HG02973 (cell line): ENCODE data around the gene LTBP2.

Source experiments
- ATAC-seq: cut with Tn5 transposase; IDR thresholded peaks from one replicate; pipeline ENCODE4 v1.9.1; 2021; ENCODE audit warnings: moderate library complexity; ENCODE audit not compliant: unreplicated experiment

LTBP2 gene

DNA sequence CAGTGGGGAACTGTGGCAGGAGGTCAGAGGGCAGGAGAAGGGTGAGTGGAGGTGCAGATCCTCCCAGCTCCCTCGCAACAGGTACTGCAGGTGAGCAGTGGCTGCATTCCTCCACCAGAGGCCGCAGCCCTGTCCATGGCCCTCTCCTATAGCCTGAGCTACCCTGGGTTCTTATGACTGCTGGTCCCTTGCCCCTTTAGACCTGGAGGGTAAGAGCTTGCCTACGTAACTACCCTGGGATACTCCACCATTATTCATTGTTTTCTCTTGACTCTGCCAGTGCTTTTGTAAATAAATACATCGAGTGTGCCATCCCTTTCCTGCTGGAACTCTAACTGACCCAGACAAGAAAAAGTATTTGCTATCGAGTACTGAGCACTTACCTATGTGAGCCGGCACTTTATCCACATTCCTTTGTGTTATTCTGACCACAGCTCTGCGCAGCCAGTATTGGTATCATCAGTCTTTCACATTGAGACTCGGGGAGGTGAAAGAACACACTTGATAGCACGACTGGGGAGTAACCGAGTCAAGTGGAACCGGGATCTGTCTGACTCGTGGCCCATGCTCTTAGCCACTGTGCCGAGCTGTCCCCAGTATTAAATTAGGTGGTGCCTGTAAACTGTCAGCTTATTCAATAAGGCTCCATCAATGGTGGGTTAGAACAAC is 38.5 kb downstream of the LTBP2 start:
- no peak for ATAC-seq

DNA sequence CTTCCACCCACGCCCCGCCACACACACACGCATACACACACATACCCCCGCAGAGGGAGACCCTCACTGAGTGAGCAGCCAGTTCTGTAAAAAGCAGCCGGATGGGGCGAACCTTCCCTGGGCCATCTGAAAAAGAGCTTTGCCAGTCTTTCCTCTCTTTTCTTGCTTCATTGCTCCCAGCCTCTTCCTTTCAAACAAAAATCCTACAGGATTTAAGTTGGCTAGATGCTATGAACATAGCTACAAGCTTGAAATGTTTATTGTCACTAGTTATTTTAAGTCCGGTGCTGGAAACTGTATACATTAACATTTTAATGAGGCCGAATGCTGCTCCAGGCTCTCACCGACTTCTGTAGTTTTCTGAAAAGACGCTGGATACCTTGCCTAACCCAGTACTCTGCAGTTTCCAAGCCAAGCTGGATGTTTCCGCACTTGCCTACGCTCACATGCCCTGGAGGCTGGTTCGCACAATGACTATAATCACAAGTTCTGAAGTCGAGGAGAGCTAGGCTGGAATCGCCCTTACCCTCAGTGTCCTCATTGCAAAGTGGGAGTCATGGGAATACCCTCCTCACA is 39.2 kb downstream of the LTBP2 start:
- ATAC-seq, result no peak

DNA sequence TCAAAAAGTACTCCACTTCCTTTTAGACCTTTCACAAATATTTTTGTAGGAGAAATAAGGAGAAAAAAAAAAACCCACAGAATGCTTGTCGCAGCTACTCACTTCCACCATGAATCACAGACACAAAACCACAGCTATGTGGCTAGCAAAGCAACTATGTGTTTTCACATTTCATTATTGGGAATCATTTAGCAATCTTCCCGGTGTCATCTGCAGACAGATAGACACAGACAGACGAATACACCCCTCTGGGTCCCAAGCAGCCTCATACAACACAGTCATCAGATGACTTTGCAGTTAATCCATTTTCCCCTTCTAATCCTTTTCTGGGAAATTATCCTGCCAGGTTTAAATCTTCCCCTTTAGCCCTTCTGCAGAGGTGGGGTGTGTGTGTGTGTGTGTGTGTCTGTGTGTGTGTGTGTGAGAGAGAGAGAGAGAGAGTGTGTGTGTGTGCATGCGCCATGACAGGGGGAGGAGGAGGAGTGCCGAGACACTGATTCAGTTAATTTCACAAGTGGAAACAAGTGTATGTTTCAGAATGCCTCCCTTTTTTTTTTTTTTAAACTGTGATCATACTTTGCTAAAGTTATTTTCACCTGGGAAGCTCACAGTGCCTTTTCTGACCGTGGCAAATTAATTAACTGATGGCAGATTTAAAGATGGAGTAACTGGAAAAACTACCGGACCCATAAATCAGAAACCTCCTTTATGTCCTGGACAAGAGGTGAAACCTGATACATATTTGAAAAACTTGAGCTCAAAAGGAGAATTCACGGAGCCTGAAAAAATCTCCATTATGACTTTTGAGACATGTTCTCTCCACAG is 39.9 kb downstream of the LTBP2 start:
- no peak for ATAC-seq

DNA sequence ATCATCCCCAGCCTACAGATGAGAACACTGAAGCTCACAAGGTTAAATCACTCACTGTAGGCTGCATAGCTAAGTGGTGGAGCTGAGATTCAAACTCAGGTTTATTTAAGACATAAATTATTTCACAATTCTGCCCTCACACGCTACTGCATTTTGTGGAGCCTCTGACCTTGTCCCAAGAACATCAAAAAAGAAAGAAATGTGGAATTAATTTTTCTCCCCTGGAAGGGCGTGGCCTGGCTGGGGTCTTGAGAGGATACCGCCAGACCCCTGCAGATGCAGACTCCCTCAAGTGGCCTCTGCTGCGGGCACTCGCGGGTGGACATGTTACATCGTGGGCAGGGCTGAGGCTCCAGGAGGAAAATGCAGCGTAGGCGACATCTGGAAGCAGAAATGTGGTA is 40.6 kb downstream of the LTBP2 start:
- no peak for ATAC-seq

DNA sequence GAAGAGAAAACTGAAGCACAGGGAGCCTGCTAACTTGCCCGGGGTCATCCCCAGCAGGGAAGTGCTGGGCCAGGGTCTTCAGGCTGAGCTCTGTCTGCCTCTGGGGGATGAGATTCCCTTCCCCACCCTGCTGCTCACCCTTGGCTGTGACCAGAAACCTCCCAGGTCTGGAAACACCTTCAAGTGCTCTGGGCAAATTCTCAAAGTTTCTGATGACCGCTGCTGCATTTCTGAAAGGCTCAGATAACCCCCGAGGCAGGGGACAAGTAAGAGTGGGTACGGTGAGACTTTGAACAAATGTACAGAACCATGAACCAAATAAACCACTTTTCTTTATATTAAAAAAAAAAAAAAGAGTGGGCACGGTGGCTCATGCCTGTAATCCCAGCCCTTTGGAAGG is 41.3 kb downstream of the LTBP2 start:
- no peak for ATAC-seq

DNA sequence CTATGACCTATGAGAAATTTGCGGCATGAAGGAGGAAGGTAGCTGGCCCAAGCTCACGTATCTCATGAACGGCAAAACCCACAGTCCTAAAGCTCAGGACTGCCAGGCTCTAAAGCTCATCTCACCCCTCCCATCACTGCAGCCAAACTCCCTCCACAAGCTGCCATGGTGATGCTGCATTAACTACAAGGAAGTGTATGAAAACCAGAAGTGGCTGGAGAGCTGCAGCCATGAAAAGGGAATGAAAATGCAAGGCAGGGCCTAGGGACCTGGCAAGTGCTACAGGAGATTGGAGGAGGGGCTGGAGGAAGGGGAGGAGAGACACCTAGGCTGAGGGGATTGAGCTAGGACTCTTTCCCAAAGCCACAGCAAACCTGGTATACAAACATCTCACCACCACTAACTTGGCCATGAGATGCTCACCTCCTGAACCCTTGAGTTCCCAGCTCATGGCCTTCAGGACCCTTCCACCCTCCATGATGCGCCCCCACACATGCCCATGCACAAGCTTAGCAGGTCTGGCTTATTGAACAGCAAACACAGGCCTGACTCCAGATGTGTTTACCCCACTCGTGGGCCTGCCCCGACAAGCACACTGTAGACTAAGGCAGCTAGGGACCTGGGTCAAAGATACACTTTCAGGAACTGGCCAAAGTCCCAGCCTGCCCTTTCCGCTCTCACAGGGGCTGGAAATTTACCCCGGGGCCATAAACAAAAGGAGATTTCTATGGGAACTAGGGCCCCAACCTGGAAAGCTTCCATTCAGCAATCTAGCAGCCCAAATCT is 42.0 kb downstream of the LTBP2 start:
- ATAC-seq, result no peak

DNA sequence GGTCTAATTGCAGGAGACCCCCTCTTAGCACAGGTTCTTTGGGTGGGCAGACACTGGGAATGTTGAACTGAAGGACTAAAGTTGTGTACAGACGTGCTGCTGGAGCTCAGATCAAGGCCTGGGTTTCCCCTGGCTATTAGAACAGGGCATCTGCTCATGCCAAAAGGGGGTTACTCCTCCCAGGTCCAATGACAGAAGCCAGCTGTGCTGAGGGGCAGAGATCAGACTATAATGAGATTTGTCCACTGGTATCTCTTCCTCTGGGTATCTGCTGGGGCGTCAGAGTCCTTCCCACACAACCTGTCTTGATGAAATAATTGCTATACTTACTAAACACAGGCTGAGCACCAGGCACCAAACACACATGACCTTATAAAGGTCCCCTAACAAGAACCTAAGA is 42.6 kb downstream of the LTBP2 start:
- ATAC-seq, result no peak

DNA sequence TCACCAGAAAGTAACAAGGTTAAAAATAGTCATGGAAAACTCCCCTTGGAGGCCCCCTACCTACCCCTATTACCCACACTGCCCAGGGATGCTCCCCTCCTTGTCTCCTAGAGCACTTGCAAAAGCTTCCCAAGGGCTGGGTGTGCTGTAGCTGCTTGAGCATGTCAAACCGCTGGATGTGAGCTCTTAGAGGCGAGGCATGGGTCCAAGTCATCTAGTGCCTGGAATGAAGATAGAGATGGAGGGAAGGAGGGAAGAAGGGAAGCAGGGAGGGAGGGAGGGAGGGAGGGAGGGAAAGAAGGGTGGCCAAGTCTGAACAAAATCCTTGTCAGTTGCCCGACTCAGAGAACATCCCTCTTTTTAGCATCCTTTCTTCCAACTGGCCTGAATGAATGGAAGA is 43.1 kb downstream of the LTBP2 start:
- ATAC-seq, result no peak

DNA sequence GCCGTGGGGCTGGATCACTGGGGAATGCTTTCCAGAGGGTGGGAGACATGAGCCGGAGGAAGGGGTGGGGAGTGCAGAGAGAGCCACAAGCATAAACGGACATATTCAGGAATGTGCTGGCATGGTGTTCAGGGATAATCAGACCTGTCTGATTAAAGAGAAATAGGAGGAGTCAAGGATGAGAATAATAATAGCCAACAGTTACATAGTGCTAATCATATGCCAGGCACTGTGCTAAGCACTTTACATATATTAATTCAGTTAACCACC is 43.7 kb downstream of the LTBP2 start:
- no peak for ATAC-seq

DNA sequence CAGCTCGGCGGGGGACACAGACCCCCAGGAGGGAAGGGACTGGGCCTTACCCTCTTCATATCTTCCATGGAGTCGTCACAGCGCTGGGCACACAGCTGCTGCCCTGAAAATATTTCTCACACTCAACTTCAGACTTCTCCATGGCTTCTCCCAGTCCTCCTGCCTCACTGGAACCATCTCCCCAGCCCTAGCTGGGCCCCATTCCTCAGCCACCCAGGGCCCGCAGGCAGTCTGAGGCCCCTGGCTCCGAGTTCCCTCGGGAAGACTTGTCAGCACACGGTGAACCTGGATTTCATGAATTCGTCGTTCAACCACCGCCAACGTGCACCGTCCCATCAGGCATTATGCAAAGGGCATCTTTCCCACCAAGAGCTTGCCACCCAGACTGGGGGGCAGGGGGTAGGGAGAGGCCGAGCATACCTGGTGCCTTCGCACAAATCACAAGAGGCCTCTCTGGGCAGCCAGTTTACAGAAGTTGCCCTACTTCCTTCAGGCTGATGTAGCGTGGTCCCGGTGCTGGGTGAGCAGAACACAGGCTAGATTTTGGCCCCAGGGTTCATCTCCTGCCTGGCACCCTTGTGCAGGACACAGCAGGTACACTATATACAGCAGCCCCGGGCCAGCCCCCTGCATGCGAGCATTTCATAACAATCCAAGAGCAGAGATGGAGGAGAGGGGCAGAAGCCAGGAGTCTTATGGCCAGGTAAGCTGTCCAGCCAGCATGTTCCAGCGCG is 44.2 kb downstream of the LTBP2 start:
- ATAC-seq, result no peak

DNA sequence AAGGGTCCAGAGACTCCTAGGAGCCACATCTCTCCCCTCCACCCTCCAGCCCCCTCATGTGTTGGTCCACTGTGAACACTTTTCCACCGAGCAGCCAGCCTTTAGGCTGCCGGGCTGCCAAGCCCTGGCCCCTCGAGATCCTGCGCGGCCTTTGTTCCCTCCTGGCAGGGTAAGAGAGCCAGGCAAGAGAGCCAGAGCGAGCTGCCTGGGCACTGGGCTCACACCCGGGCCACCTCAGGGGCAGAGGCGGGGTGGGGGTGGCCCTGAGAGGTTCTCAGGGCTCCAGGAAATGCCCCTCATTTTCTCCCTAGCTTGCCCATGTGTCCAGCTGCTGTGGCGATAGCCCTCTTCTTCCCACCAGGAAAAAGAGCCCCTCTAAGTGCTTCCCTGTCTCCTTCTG is 44.8 kb downstream of the LTBP2 start:
- no peak for ATAC-seq

DNA sequence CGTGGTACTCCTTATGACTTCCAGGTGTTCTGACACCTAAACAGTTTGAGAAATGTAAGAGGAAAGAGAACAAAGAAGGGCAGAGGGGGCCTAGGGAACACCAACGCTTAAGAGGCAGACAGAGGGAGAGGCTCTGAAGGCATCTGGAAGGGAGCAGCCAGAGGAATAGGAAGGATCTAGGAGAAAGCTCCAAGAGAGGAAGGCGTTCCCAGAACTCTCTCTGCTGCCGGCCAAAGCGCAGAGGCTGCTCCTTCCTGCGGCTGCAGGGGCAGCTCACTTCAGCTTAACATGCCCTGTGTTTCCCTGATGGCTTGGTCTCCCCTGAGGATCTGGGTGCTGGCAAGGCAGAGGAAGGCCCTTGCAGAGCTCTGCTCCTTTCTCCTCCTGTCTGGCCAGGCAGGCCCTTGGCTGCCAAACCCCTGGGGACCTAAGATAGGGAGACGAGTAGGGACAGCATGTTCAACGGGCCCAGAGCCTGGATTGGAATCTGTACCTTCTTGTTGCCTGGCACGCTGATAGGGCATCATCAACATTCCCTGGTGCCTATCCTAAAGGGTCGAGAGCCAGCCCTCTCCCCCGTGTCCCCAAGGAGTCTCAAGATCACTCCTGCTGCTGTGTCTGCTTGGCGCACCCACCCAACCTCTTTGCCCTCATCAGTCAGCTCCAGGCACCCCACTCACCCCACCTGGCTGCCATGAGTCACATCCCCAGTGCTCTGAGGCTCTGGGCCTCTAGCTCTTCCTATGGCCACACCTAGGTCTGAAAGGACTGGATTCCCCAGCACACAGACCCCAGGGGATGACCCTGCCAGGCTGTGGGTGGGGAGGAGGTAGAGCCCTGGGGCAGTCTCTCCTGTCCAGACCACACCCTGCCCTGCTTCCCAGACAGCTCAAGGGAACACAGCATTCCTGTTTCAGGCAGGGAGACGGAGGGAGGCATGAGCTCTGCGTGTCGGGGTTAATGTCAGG is 45.6 kb downstream of the LTBP2 start:
- ATAC-seq, result no peak

DNA sequence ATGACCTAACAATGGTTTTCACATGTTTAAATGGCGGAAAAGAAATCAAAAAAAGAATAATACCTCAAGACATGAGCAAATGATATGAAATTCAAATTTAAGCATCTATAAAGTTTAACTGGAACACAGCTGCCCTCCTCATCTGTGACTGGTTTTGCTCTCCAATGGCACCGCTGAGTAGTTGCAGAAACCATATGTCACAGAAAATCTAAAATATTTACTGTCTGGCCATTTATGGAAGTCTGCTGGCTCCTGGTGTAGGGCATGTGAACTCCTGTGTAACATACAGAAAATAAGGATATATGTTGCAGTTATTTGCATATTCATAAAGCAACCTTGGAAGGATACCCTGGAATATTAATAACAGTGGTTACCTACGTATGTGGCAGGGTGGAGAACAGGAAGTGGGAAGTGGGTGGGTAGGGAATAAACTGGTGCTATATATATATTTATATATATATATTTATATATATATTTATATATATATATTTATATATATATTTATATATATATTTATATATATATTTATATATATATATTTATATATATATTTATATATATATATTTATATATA is 48.4 kb downstream of the LTBP2 start:
- no peak for ATAC-seq

DNA sequence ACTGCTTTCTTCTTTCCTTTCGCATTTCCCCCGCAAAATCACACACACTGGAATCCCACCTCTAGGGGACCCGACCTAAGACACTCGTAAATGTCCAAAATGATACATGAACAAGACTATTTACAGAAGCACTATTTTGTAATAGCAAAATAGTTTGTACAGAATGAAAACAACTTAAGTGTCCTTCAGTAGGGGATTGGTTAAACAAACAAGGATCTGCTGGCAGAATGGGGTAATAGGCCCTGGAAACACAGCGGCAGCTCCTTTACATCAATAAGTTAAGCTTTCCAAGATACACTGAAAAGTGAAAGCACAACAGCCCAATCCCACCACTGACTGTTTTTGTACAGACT is 48.8 kb downstream of the LTBP2 start:
- ATAC-seq, result no peak

DNA sequence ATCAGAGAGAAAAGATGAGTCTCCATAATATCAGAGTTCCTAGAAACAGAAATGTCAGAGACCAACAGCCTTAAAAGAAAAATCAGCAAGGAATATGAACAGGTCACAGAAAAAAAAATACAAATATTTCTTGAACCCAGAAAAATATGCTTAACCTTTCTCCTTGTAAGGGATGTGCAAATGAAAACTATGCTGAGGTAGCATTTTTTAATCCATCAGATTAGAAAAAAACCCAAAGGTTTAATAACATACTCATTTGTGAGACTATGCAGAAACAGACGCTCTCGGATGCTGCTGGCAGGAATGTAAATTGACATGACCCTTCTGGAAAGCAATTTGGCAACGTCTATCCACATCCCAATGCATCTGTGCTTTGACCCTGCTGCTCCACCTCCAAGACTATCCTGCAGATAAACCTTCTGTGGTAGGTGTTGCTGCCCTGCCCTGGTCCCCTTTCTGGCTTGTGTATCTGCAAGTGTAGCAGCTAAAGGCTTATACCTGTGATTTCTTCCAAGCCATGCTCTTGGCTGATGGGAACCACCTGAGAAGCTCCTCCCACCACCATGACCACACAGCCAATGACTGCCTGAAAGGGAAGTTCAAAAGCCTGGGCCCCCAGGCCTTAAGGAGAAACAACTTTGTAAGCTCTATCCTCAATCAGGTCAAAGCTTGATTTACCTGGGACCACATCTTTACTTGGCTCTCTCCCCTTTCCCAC is 49.4 kb downstream of the LTBP2 start:
- no peak for ATAC-seq

DNA sequence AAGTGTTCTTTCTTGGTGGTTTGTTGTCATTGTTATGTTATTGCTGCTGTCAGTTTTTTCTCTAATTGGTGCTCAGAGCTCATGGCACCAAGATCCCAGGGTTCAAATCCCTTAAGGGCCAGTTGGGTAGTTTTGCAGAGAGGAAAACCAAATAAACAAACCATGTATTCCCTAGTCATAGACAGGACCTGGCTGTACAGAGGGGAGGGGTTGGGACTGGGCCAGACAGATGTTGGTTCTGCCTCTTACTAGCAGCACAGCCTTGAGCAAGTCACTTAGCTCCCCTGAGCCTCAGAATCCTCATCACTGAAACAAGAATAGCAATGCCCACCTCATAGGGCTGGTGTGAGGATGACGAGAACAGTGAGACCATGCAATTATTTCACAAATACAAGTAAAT is 53.4 kb downstream of the LTBP2 start:
- ATAC-seq, result no peak

DNA sequence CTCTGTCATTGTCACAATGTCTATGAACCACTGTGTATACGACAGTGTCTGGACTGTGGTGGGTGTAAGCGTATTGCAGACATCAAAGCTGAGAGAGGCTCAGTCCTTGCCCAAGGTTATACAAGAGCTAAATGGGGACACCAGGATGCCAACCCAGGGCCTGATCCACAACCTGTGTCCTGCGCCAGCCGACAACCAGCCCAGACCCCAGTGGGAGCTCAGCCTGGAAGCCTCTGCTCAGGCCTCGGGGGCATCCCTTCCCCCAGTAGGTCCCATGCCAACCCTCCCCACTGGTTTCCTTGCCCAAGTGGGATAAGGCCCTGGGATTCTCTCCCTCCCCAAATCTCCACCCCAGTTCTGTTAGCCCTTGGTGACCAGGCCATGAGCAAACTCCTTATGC is 54.3 kb downstream of the LTBP2 start:
- ATAC-seq, result no peak

DNA sequence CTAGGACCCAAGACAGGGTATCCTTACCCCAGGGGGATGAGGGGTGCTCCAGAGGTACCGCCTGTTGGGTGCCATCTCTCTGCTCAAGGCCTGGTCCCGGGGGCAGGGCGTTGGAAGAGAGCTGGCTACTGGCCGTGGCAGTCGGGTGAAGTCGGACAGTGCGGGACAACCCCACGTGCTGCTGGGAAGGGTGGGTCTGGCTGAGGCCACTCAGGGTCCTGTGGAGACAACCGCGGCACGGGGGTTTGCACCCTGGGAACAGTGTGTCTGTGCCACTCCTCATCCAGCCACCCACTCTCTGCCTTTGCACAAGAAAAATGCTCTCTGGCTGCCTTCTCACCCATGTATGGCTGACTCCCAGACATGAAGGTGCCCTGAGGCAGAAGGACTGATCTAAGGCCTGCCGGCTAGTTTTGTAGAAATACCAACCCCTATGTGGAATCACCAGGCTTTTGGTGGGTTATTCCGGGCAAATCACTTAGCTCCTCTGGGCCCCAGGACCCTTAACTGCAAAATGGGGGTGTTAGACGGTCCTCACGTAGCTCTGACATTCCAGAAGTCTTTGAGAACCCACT is 56.5 kb downstream of the LTBP2 start:
- no peak for ATAC-seq
